CD4-positive, alpha-beta T cell treated with Interleukin-17A for 4 hours (primary cell): ENCODE measurements around the gene RRAGC.

Experiments used
- DNase-seq: peaks from one replicate; pipeline ENCODE4 v3.0.0-alpha.2; 2020; ENCODE audit warnings: mixed read lengths

The RRAGC gene

GRCh38 chr1:38859561-38860453, at the start of gene RRAGC:
Gene RRAGC (minus strand): TSS chr1:38859772. CDS start chr1:38859646, 126 bp downstream.
- peak; percentile 97 for DNase-seq

DNA sequence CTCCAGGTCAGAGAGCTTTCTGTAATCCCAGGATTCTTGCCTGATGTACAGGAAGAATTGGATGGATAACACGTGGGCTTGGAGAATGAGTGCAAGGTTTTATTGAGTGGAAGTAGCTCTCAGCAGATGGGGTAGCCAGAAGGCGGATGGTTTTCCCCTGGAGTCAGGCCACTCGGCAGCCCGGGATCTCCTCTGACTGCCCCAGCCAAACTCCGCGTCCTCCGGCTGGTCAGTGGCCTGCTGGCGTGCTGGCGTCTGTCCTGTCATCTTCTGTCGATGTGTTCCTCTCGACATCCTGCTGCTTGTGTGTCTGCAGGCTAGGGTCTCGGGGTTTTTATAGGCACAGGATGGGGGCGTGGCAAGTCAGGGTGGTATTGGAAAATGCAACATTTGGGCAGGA, 49.2 kb upstream of the RRAGC start:
- DNase-seq = no peak

- DNase-seq = no peak
Measured at GRCh38 chr1:38905985-38906384, 46.4 kb upstream of the RRAGC start.

DNA sequence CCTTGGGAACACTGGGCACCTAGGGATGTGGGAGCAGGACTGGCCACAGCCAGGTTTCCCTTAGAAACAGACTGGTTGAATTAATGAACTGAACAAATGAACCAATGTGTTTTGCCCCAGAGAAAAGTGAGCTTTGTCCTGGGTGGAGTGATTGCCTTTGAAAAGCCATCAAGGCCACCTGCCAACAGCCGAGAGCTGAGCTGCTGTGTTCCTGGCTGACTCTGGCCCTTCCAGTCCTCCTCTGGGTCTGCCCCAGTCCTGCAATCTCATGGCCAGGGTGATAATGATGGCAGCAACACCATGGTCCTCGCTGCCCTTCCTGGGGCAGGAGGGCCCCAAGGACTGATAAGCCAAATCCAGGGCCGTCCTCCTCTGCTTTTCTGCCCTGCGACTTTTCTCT, 40.0 kb upstream of the RRAGC start:
- no peak for DNase-seq

- DNase-seq = no peak
Measured at GRCh38 chr1:38898653-38899230, 39.2 kb upstream of the RRAGC start.

DNA sequence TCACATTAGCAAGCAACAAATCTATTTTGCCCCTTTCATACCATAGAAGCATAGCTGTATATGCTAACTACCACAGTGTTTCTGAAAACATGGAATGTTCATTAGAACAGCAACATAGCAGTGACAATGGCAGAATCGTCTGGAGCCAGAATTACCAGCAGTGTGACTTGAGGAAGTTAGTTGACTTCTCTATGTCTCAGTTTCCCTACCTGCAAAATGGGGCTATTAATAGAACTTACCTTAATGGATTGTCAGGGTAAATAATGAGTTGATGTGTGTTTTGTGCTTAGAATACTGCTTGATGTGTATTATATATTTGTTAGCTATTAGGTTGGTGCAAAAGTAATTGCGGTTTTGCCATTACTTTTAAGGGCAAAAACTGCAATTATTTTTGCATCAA, 36.6 kb upstream of the RRAGC start:
- no peak for DNase-seq

DNA sequence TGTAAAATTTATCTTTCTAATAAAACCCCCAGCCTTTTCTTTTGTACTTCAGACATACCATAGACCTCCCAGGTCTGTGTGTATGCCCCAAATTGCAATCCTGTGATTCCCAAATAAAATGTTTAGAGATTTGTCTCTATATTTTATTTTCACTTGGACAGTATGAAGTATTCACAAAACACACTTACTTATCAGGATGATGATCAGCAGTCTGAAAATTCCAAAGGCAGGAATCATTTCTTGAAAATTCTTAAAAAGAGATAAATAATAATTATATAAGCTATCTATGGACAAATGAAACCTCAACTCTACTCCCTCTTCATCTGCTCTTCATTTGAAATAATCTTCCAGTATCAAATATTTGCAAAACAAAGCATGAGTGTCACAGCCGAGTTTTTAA, 33.4 kb upstream of the RRAGC start:
- no peak for DNase-seq

DNA sequence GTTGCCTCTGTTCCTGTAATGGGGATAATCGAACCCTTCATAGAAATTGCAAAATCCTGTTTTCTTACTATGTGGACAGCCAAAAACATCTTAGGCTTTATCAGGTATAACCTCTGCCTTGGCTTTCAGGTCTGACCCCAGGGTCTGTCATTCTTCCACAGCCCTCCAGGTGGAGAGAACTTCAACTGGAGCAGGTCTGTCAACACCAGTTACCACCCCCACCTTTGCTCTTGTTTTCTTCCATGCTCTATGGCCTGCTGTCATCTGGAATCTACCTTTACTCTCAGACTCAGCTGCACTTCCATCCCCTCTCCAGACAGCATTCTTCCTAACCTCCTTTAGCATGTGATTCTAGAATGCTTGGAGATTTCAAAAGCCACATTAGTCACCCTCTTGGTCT, 32.2 kb upstream of the RRAGC start:
- DNase-seq = no peak

DNA sequence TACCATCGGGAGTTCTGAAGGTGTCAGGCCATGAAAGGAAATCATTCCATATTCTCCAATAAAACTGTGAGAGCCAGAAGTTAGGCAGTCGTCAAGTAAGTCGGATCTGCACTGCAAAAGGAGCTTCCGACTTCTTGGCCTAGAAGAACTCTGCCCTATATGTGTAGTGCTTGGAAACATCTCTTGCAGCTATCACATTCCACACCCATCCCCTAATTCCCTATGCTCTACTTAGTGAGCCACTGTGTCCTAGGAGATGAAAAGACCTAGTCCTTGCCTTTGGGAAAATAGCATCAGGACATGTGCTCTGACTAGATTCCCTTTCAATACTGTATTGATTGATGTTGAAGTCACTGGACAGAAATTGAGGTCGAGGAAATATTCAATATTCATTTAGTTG, 30.0 kb upstream of the RRAGC start:
- DNase-seq = no peak

GRCh38 chr1:38888423-38889333, 29.1 kb upstream of the RRAGC start:
- no peak for DNase-seq

GRCh38 chr1:38885092-38885491, 25.5 kb upstream of the RRAGC start:
- no peak for DNase-seq

DNA sequence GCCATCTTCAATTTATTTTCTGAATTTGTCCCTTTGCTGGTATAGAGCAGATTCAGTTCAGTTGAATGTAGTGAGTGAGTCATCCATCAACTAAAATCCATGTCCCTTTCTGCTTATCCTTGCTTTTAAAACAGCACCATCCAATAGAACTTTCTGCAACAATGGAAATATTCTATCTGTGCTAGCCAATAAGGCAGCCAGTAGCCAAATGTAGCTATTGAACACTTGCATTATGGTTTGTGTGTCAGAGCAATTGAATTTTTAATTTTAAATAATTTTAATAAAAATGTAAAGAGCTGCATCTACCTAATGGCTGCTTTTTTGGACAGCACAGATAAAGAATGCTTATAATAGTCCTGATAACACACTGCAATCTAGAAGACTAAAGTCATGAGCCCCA, 21.9 kb upstream of the RRAGC start, which contains the start of gene GJA9:
Gene GJA9, minus strand, starts transcription at position 101 of the 400 bp plus-strand sequence. CDS start 5,489 bp downstream, outside the sequence.
- DNase-seq = no peak

GRCh38 chr1:38875811-38876210, 16.2 kb upstream of the RRAGC start:
- no peak for DNase-seq

GRCh38 chr1:38873027-38873969, 13.7 kb upstream of the RRAGC start, which contains the start of gene MYCBP:
Gene MYCBP (minus strand): TSS chr1:38873348. CDS start chr1:38873305, 43 bp downstream.
- DNase-seq = peak; percentile 96

DNA sequence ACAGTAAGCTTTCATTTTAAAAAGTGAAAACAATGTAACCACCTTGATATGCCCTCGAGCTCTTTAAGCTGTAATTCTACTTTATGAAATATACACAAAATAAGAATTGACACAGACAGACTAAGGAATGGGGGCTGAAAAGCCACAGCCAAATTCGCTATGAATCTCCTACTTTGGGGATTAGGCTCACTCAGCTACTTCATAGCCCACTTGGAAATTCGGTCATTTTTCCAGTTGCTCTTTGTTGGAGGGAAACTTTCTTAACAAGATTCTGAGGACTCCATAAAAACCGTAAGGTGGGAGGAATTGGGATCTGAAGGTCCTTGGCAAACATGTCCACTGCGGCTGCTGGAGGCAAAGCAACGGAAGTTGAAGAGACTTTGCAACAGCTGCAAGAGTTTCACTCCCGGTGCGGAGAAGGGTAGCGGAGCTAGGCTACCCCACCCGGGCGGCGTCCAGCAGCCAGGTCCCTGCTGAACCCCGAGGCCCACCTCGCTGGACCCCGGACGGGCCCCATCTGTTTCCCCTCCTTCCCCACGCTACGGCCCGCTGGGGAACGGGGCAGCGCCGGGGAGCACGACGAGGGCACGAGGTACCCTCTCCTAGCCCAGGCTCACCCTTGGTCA, 12.9 kb upstream of the RRAGC start:
- peak; percentile 52 for DNase-seq

GRCh38 chr1:38870996-38871395, 11.4 kb upstream of the RRAGC start:
- DNase-seq = no peak

DNA sequence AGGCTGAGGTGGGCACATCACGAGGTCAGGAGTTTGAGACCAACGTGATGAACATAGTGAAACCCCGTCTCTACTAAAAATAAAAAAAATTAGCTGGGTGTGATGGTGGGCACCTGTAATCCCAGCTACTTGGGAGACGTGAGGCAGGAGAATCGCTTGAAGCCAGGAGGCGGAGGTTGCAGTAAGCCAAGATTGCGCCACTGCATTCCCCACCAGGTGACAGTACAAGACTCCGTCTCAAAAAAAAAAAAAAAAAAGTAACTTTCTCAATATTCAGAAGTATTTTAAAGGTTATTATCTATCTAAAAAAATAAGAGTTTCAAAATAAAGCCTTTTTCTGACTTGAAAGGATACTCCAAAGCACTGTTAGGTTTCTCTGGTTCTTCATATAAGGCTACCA, 7.6 kb upstream of the RRAGC start:
- no peak for DNase-seq

DNA sequence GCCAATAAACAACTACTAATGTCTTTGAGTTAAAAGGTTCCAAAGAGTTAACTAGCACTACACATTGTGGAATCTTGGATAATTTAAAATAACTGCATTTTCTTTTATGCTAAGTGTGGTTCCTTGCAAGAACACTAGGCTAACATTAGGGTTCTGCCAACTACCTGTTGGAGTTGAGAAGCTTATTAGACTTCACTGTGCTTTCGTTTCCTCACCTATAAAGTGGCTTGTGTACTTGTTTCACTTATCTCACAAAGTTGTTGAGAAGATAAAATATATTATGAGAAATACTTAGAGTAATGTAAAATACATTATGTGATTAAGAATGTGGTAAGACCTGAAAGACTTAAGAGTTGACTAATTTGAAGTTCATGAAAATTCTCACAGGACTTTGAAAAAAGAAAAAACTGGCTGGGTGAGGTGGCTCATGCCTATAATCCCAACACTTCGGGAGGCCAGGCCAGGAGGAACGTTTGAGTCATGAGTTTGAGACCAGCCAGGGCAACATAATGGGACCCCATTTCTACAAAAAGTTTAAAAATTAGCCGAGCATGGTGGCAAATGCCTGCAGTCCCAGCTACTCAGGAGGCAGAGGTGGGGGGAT, 5.6 kb upstream of the RRAGC start:
- no peak for DNase-seq

GRCh38 chr1:38860454-38860795, 853 bp upstream of the RRAGC start:
- no peak for DNase-seq

- peak; percentile 49 for DNase-seq
Measured at GRCh38 chr1:38858833-38859560, 575 bp downstream of the RRAGC start.
